Vagina (tissue), 2 donors: Measurements from ENCODE around the gene SUSD1.

Source experiments
- POLR2AphosphoS5 ChIP-seq, 2 donors: sonication (generic); formaldehyde crosslinking; IDR thresholded peaks; one replicate each; pipeline ENCODE4 v1.9.0; 2017; ENCODE audit warnings: antibody characterized with exemption in 2 of 2, mild to moderate bottlenecking in 2 of 2, low read depth in 1 of 2; ENCODE audit not compliant: insufficient read depth in 1 of 2
- TF ChIP-seq, protein P1 (sequence below), 3 experiments: fragments of 450-650 bp in 2 of 3; fragments of 200-600 bp in 1 of 3; sonication (generic) in 1 of 3; IDR thresholded peaks; one replicate each; pipeline ENCODE4 v1.5.1; 2017 to 2019; ENCODE audit warnings: antibody characterized with exemption in 3 of 3, mild to moderate bottlenecking in 2 of 3, moderate library complexity in 2 of 3

DNA sequence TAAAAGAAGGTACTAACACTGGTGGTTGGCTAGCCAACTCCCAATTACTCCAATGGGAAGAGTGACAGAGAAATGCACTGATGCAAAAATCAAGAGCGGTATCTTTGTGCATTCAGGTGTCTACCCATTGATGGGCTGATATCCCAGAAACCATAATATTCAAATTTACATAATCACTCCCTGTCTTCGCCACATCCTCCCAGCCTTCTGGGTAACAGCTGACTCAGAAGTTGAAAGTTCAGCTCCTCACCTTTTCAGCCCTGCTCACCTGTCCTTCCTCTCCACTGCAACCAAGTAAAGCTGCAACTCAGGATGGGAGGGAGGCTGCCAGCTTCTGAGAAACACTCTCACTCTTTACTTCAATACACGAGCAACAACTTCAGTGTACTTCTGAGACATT is 6.9 kb downstream of the SUSD1 start:
- TF ChIP-seq, protein P1, sequence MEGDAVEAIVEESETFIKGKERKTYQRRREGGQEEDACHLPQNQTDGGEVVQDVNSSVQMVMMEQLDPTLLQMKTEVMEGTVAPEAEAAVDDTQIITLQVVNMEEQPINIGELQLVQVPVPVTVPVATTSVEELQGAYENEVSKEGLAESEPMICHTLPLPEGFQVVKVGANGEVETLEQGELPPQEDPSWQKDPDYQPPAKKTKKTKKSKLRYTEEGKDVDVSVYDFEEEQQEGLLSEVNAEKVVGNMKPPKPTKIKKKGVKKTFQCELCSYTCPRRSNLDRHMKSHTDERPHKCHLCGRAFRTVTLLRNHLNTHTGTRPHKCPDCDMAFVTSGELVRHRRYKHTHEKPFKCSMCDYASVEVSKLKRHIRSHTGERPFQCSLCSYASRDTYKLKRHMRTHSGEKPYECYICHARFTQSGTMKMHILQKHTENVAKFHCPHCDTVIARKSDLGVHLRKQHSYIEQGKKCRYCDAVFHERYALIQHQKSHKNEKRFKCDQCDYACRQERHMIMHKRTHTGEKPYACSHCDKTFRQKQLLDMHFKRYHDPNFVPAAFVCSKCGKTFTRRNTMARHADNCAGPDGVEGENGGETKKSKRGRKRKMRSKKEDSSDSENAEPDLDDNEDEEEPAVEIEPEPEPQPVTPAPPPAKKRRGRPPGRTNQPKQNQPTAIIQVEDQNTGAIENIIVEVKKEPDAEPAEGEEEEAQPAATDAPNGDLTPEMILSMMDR (IDR thresholded peaks at IDR 0.05), result no peak
- no peak for TF ChIP-seq POLR2AphosphoS5 (IDR thresholded peaks at IDR 0.05; ENCODE audit: insufficient read depth in 1 of 2, low read depth in 1 of 2)
